PC-3 (cell line): ENCODE results near the gene HAPLN3. TPM values are rescaled to one million over a fixed set of nuclear protein-coding genes. Genes with fewer than 3 reads are reported as not detected.
A peak's percentile ranks its signal among the peaks of the same experiment; 100 is the strongest.

ENCODE experiments used
- ATAC-seq: fragments of 200-7000 bp; cut with Tn5 transposase; 2 replicates; pipeline ENCODE4 v1.9.1; 2020; ENCODE audit warnings: mild to moderate bottlenecking, moderate library complexity
- BruUV-seq: library from RNA; stranded (reverse); fragments of 400-500 nt; replicated peaks from 2 replicates; lab custom pipeline; 2021; lab: Mats Ljungman, UMichigan
- CTCF ChIA-PET: fragments of 300-600 bp; sonication (Branson Sonifier 250); formaldehyde crosslinking; loops from one replicate; lab custom pipeline; 2022; ENCODE audit warnings: antibody characterized with exemption; lab: Charles Lee
- POLR2A ChIA-PET: fragments of 300-600 bp; sonication (Branson Sonifier 250); formaldehyde crosslinking; loops from one replicate; lab custom pipeline; 2022; ENCODE audit warnings: antibody characterized with exemption; ENCODE audit not compliant: unreplicated experiment; lab: Charles Lee
- DNase-seq: peaks from one replicate; pipeline ENCODE4 v3.0.0-alpha.2; 2015
- H2AFZ ChIP-seq: fragments of 300-600 bp; sonication (generic); 2 replicates; pipeline ENCODE4 v1.6.0; 2016; ENCODE audit warnings: antibody characterized with exemption, low read length
- H3F3A ChIP-seq: fragments of 300-600 bp; sonication (generic); one replicate; pipeline ENCODE4 v1.6.0; 2017; ENCODE audit warnings: antibody characterized with exemption, low read length, control low read depth, mild to moderate bottlenecking; ENCODE audit not compliant: unreplicated experiment
- H3K27ac ChIP-seq: fragments of 300-600 bp; sonication (generic); 2 replicates; pipeline ENCODE4 v1.5.1; 2016; ENCODE audit warnings: mild to moderate bottlenecking, low read length
- H3K27me3 ChIP-seq: fragments of 300-600 bp; sonication (generic); 2 replicates; pipeline ENCODE4 v1.6.1; 2016; ENCODE audit warnings: low read length, mixed read lengths
- H3K36me3 ChIP-seq: fragments of 300-600 bp; sonication (generic); 2 replicates; pipeline ENCODE4 v1.6.1; 2016; ENCODE audit warnings: low read depth, mixed run types, low read length, mixed read lengths
- H3K4me1 ChIP-seq: fragments of 300-600 bp; sonication (generic); 2 replicates; pipeline ENCODE4 v1.5.1; 2016; ENCODE audit warnings: low read length; ENCODE audit not compliant: insufficient read depth
- H3K4me2 ChIP-seq: fragments of 300-600 bp; sonication (generic); 2 replicates; pipeline ENCODE4 v1.6.0; 2016; ENCODE audit warnings: low read length
- H3K4me3 ChIP-seq: fragments of 300-600 bp; sonication (generic); 2 replicates; pipeline ENCODE4 v1.5.1; 2016; ENCODE audit warnings: mild to moderate bottlenecking, low read length, mixed read lengths
- H3K79me2 ChIP-seq: fragments of 300-600 bp; sonication (generic); 2 replicates; pipeline ENCODE4 v1.6.1; 2017; ENCODE audit warnings: low read length, mixed read lengths
- H3K9ac ChIP-seq: fragments of 300-600 bp; sonication (generic); 2 replicates; pipeline ENCODE4 v1.6.0; 2016; ENCODE audit warnings: mild to moderate bottlenecking, low read length
- H3K9me2 ChIP-seq: fragments of 300-600 bp; sonication (generic); replicated peaks from 2 replicates; pipeline ENCODE4 v1.6.1; 2016; ENCODE audit warnings: mixed run types, low read length, mixed read lengths
- H3K9me3 ChIP-seq: fragments of 300-600 bp; sonication (generic); 2 replicates; pipeline ENCODE4 v1.6.1; 2016; ENCODE audit warnings: low read length, mixed read lengths
- H4K20me1 ChIP-seq: fragments of 300-600 bp; sonication (generic); 2 replicates; pipeline ENCODE4 v1.6.1; 2016; ENCODE audit warnings: low read length, mixed read lengths
- CTCF ChIP-seq: fragments of 300-600 bp; sonication (generic); conservative IDR thresholded peaks from 2 replicates; pipeline ENCODE4 v1.5.1; 2017; ENCODE audit warnings: antibody characterized with exemption, low read depth, mild to moderate bottlenecking, low read length
- EZH2 ChIP-seq: fragments of 300-600 bp; sonication (generic); IDR thresholded peaks from one replicate; pipeline ENCODE4 v1.6.1; 2017; ENCODE audit warnings: antibody characterized with exemption, mild to moderate bottlenecking, low read length; ENCODE audit not compliant: unreplicated experiment
- EZH2phosphoT487 ChIP-seq: fragments of 300-600 bp; sonication (generic); IDR thresholded peaks from 2 replicates; pipeline ENCODE4 v1.6.1; 2018; ENCODE audit warnings: mild to moderate bottlenecking, antibody characterized with exemption, low read length, borderline replicate concordance
- intact Hi-C: fragments of 100-400 bp; cut with micrococcal nuclease; formaldehyde crosslinking; loops from 2 replicates; pipeline ENCODE4 v1.9.0; 2023
- total RNA-seq: library from RNA; depleted of rRNA; stranded (reverse); fragments of >200 nt; gene quantifications from 2 replicates; pipeline ENCODE4 v1.2.3, GENCODE V29; 2014

HAPLN3 gene
- total RNA-seq, 1 experiment from 2014 or later = 1.1 TPM

- Histone ChIP-seq H3K79me2 (no peaks in the 10 kb centered on the region), H3K36me3 (no peaks in the 10 kb centered on the region), H3K4me1 (peaks cover 3% of the 10 kb centered on the region; the same call in 1 of the 2 replicates), H3F3A (no peaks in the 10 kb centered on the region), H3K9me3 (no peaks in the 10 kb centered on the region), H3K27ac (no peak overlapping the region), H3K27me3 (no peaks in the 10 kb centered on the region), H3K9me2 (no peaks in the 10 kb centered on the region), H4K20me1 (no peaks in the 10 kb centered on the region), H2AFZ (no peak overlapping the region), H3K9ac (no peak overlapping the region), H3K4me3 (no peak overlapping the region), H3K4me2 (no peak overlapping the region)
- POLR2A ChIA-PET = no interaction called here
- no peak for TF ChIP-seq CTCF
- no peak for TF ChIP-seq EZH2phosphoT487
- TF ChIP-seq EZH2 = no peak
- DNase-seq (no peak), ATAC-seq (no peak)
- BruUV-seq = no TSS peak
- intact Hi-C loops = no loop called here
- CTCF ChIA-PET = no interaction called here
These were observed 13.6 kb downstream of the HAPLN3 start for GRCh38 chr15:88881775-88882174.

GRCh38 chr15:88880944-88881740 is 14.2 kb downstream of the HAPLN3 start:
- Histone ChIP-seq H3K36me3 (no peaks in the 10 kb centered on the region), H3F3A (no peaks in the 10 kb centered on the region), H3K9me2 (no peaks in the 10 kb centered on the region), H3K9me3 (no peaks in the 10 kb centered on the region), H3K9ac (no peak overlapping the region), H2AFZ (no peak overlapping the region), H3K4me3 (no peak overlapping the region), H3K27ac (no peak overlapping the region), H3K4me2 (no peak overlapping the region), H3K4me1 (peaks cover 3% of the 10 kb centered on the region; the same call in 1 of the 2 replicates), H4K20me1 (no peaks in the 10 kb centered on the region), H3K79me2 (no peaks in the 10 kb centered on the region), H3K27me3 (no peaks in the 10 kb centered on the region)
- no TSS peak for BruUV-seq
- DNase-seq (no peak), ATAC-seq (no peak)
- intact Hi-C loops = no loop called here
- ChIA-PET CTCF (interaction anchor here (0.6 kb wide), 3 partner anchors 23 to 207 kb away, joined by 4 to 8 read pairs (median 4); partner anchors contain the start of gene ABHD2), POLR2A (no interaction called here)
- TF ChIP-seq EZH2phosphoT487 (no peak), EZH2 (no peak), CTCF (no peak)

GRCh38 chr15:88878720-88879184 is 16.6 kb downstream of the HAPLN3 start:
- DNase-seq = peak; percentile 60
- Histone ChIP-seq H3K4me1 (peaks cover 3% of the 10 kb centered on the region; the same call in 1 of the 2 replicates), H3K4me2 (no peak overlapping the region), H3K79me2 (no peaks in the 10 kb centered on the region), H3K9me2 (no peaks in the 10 kb centered on the region), H3K4me3 (no peak overlapping the region), H3K36me3 (no peaks in the 10 kb centered on the region), H4K20me1 (no peaks in the 10 kb centered on the region), H3K9me3 (no peaks in the 10 kb centered on the region), H3F3A (no peaks in the 10 kb centered on the region), H3K27ac (no peak overlapping the region), H3K9ac (no peak overlapping the region), H3K27me3 (0 out of 2 replicates have a peak, but pooled peaks cover 5% of the 10 kb centered on the region), H2AFZ (no peak overlapping the region)
- POLR2A ChIA-PET = no interaction called here
- intact Hi-C loops = no loop called here
- ATAC-seq = peak; percentile 93
- BruUV-seq = no TSS peak
- CTCF ChIA-PET = interaction anchor here (0.6 kb wide), 1 partner anchor 388 kb away, joined by 3 read pairs; no protein-coding TSS in a partner anchor
- TF ChIP-seq CTCF = peak; percentile 82
- TF ChIP-seq EZH2 = no peak
